Activated naive CD4-positive, alpha-beta T cell treated with anti-CD3 and anti-CD28 coated beads, Interleukin-2, amount 50 U/mL, for 24 hours (primary cell): ENCODE results near the gene SMOC1.

Experiments used
- H3K27ac Mint-ChIP-seq: one replicate; pipeline ENCODE4 v1.8.0; 2021; ENCODE audit warnings: mild to moderate bottlenecking, mixed read lengths
- H3K27me3 Mint-ChIP-seq: one replicate; pipeline ENCODE4 v1.8.0; 2021; ENCODE audit warnings: mixed read lengths
- H3K36me3 Mint-ChIP-seq: one replicate; pipeline ENCODE4 v1.8.0; 2021; ENCODE audit warnings: mixed read lengths
- H3K4me1 Mint-ChIP-seq: one replicate; pipeline ENCODE4 v1.8.0; 2021; ENCODE audit warnings: mixed read lengths
- H3K4me3 Mint-ChIP-seq: one replicate; pipeline ENCODE4 v1.8.0; 2021; ENCODE audit warnings: mild to moderate bottlenecking, mixed read lengths
- H3K9me3 Mint-ChIP-seq: one replicate; pipeline ENCODE4 v1.8.0; 2021; ENCODE audit warnings: mixed read lengths

The SMOC1 gene

DNA sequence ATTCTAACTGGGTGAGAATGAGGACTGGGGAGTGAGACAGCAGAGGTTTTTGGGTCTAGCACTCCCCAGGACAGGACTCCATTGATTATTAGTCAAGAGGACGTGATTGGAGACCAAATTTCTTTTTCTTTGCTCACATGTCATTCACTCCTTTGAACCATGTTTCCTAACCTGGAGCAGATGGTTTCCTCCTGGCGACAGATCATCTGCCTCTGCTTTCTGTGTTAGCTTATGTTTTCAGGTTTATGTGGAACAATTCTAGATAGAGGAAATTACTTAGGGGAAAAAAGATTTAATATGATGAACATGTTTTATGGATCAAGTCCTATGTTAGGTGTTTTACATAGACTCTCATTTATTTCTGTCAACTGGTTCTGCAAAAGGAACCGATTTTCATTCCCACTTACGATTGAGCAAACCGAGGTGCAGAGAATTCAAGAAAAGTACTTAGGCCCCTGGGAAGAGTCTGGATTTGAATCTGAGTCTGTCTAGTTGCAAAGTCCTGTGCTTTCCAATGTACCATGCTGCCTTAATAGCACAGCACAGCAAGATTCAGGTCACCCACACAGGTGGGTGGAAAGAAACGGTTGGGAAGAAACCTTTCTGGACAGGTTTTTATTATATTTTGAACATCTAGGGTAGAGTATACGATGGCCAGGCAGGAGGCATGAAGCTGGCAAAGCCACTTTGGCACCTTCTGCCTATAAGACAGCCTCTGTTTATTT is 30.8 kb downstream of the SMOC1 start:
- no peak overlapping the region for H3K4me3 Mint-ChIP-seq
- H3K27me3 Mint-ChIP-seq, result peaks cover 3% of the 10 kb centered on the region
- no peak overlapping the region for H3K27ac Mint-ChIP-seq
- H3K36me3 Mint-ChIP-seq, result no peaks in the 10 kb centered on the region
- H3K4me1 Mint-ChIP-seq, result no peaks in the 10 kb centered on the region
- H3K9me3 Mint-ChIP-seq, result no peaks in the 10 kb centered on the region

DNA sequence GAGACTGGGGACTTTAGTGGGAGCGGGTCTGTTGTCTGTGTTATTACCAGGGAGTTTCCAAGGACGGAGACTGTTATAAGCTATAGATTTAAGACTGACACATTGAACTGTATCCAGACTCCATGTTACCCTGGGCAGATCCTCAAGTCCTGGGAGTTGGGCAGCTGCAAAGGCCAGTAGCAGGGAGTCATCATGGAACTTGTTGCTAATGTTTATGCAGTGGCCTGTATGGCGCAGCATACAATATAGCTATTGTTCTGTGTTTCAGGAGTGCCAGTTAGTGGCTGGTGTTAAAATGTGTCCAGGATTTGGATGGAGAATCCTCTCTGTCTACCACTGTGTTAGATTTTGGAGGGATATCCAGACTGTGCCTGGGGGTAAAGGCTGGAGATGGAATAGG is 31.7 kb downstream of the SMOC1 start:
- H3K4me3 Mint-ChIP-seq, result no peak overlapping the region
- no peaks in the 10 kb centered on the region for H3K9me3 Mint-ChIP-seq
- H3K27me3 Mint-ChIP-seq, result peaks cover 11% of the 10 kb centered on the region
- H3K27ac Mint-ChIP-seq, result no peak overlapping the region
- H3K36me3 Mint-ChIP-seq, result no peaks in the 10 kb centered on the region
- H3K4me1 Mint-ChIP-seq, result no peaks in the 10 kb centered on the region

DNA sequence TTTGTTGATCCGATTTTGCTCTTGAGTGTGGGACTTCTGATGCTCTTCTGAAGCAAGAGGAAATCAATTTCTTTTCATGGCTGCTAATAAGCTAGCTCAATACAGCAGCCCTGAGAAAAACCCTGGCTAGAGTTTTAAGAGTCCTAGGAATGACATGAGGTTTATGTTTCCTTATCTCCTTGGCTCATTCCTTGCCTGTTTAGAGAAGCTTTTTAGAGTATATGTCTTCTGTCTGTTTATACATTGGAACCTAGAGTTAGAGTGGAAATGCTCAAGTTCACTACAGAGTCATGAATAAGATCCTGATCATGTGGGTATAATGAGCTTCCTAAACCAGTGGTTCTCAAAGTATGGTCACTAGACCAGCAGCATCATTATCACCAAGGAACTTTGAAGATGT is 34.5 kb downstream of the SMOC1 start:
- H3K27me3 Mint-ChIP-seq, result peaks cover 12% of the 10 kb centered on the region
- H3K4me3 Mint-ChIP-seq, result no peak overlapping the region
- no peak overlapping the region for H3K27ac Mint-ChIP-seq
- H3K36me3 Mint-ChIP-seq, result no peaks in the 10 kb centered on the region
- H3K9me3 Mint-ChIP-seq, result no peaks in the 10 kb centered on the region
- H3K4me1 Mint-ChIP-seq, result no peaks in the 10 kb centered on the region

DNA sequence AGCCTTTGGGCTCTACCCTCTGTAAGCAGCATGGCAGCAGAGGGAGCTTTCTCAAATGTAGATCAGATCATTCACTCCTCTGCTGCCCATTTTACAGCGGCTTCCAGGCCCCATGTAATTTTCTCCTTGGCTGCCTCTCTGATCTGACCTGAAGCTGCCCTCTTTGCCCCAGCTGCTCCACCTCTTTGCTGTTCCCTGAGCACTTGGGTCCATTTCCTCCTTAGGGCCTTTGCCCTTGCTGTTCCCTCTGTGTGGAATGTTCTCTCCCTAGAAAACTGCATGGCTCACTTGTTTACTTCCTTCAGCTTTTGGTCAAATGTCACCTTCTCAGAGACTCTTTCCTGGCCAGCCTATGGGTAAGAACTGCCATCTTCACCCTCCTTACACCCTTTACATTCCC is 37.2 kb downstream of the SMOC1 start:
- Mint-ChIP-seq H3K4me1 (no peaks in the 10 kb centered on the region), H3K9me3 (no peaks in the 10 kb centered on the region), H3K4me3 (no peak overlapping the region), H3K27ac (no peak overlapping the region), H3K27me3 (peaks cover 13% of the 10 kb centered on the region), H3K36me3 (no peaks in the 10 kb centered on the region)

DNA sequence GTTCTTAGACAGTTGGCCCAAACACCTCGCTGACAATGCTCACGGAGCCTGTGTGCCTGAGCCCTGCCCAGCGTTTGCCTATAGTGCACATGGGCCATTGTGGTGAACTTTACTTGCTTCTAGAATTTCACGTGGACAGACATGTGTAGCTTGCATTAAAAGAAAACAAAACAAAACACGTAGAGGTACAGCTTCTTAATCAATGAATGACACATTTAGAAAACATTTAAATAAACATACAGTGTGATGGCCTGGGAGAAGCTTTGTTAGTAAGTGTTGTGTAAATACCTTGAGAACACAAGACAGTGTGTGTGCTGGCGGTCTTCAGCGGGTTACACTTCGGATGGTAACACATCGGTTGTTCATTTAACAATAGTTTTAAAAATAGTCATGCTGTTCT is 38.1 kb downstream of the SMOC1 start:
- Mint-ChIP-seq H3K27ac (no peak overlapping the region), H3K4me3 (no peak overlapping the region), H3K9me3 (no peaks in the 10 kb centered on the region), H3K27me3 (peaks cover 13% of the 10 kb centered on the region), H3K4me1 (no peaks in the 10 kb centered on the region), H3K36me3 (no peaks in the 10 kb centered on the region)

DNA sequence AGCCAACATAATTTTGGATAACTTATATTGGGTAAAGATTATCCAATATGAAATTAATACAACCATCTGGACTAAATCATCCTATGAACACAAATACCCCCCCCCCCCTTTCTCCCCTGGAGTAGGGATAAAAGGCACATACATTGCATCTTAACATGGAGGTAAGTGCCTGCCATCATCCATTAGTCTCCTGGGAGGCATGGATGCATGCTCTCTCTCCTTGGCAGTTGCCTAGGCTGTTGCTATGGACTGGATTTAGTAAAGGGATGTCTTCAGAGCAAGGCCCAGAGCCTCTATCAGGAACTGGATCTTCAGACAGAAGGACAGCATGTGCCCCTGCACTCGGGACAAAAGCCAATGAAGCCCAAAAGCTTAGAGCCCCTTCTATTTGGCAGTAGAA is 40.6 kb downstream of the SMOC1 start:
- H3K4me1 Mint-ChIP-seq, result no peaks in the 10 kb centered on the region
- H3K4me3 Mint-ChIP-seq, result no peak overlapping the region
- no peaks in the 10 kb centered on the region for H3K9me3 Mint-ChIP-seq
- no peak overlapping the region for H3K27ac Mint-ChIP-seq
- no peaks in the 10 kb centered on the region for H3K36me3 Mint-ChIP-seq
- peaks cover 18% of the 10 kb centered on the region for H3K27me3 Mint-ChIP-seq

DNA sequence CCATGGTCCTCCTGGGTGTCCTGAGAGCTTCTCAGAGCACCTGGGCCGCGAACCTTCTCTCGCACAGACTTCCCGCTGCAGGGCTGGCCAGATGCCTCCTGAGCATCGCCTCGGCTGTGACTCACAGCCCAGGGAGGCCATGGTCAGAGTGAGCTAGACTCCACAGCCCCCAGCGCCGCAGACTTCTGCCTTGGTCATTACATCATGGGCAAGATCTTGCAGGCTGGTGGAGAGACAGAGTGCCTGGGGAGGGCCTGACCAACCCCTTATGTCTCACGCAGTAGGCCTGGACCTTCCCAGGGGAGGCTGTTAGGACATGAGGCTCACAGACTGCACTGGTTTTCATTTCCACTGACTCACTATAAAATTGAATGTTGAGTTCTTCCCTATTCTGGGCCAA is 41.8 kb downstream of the SMOC1 start:
- H3K36me3 Mint-ChIP-seq, result no peaks in the 10 kb centered on the region
- peaks cover 8% of the 10 kb centered on the region for H3K27me3 Mint-ChIP-seq

DNA sequence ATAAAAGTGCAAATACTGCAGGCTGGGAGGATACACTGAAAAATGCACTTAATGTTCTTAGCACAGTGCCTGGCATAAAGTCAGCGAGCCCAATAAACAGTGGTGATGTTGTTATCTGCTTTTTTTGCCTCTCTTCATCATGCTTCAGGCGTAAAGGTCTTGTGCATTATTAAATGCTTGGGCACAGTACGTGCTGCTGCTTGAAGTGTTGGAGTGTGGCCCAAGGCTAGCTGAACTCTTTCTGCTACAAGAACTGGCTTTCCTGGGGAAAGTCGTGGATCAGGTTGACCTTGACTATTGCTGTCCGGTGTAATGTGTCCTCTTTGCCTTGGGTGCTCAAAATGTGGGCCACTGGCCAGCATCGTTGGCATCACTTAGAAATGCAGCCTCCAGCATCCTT is 43.0 kb downstream of the SMOC1 start:
- Mint-ChIP-seq H3K36me3 (peaks cover 2% of the 10 kb centered on the region), H3K27me3 (peaks cover 14% of the 10 kb centered on the region), H3K4me3 (no peak overlapping the region), H3K9me3 (no peaks in the 10 kb centered on the region), H3K27ac (no peak overlapping the region), H3K4me1 (no peaks in the 10 kb centered on the region)

More for the DNA sequence above, 41.8 kb downstream of the SMOC1 start:
- H3K4me3 Mint-ChIP-seq, result no peak overlapping the region
- no peak overlapping the region for H3K27ac Mint-ChIP-seq
- no peaks in the 10 kb centered on the region for H3K4me1 Mint-ChIP-seq
- no peaks in the 10 kb centered on the region for H3K9me3 Mint-ChIP-seq

DNA sequence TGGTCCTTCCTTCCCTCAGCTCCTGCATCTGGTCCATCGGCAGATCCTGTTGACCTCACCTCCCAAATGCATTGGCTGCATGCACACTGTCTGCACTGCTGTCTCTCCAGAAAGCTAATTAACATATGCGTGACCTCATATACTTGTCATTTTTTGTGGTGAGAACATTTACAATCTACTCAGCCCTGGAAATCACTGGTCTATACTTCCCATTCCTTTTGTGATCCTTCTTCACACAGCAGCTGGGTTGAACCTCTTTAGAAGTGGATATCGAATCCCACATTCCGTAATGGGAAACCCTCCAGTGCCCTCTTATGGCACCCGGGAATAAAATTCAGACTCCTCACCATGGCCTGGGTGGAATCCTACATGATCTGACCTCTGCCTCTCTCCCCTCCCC is 45.0 kb downstream of the SMOC1 start:
- Mint-ChIP-seq H3K36me3 (peaks cover 2% of the 10 kb centered on the region), H3K4me1 (no peaks in the 10 kb centered on the region), H3K27me3 (peaks cover 15% of the 10 kb centered on the region), H3K4me3 (no peak overlapping the region), H3K9me3 (no peaks in the 10 kb centered on the region), H3K27ac (no peak overlapping the region)

DNA sequence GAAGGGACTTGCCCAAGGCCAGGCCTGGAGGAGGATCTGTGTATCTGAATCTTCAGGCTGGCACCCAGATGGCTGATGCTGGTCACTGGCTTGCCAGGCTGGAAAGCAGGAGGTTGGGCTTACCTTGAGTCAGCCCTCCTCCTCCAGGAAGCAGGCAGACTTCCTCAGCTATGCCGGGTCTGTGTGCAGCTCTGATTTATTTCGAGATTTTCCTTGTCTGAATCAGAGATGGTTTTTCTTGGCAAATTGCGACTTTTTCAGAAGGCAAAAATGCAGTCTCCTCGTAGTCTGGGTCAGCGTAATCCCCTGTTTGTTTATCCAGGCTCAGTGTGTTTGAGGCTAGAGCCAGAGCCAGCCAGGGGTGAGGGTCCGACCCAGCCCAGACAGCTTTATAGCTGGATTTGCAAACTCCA is 48.9 kb downstream of the SMOC1 start:
- no peak overlapping the region for H3K27ac Mint-ChIP-seq
- peaks cover 22% of the 10 kb centered on the region for H3K27me3 Mint-ChIP-seq
- no peak overlapping the region for H3K4me3 Mint-ChIP-seq
- H3K36me3 Mint-ChIP-seq, result peaks cover 2% of the 10 kb centered on the region
- H3K4me1 Mint-ChIP-seq, result no peaks in the 10 kb centered on the region
- H3K9me3 Mint-ChIP-seq, result no peaks in the 10 kb centered on the region

DNA sequence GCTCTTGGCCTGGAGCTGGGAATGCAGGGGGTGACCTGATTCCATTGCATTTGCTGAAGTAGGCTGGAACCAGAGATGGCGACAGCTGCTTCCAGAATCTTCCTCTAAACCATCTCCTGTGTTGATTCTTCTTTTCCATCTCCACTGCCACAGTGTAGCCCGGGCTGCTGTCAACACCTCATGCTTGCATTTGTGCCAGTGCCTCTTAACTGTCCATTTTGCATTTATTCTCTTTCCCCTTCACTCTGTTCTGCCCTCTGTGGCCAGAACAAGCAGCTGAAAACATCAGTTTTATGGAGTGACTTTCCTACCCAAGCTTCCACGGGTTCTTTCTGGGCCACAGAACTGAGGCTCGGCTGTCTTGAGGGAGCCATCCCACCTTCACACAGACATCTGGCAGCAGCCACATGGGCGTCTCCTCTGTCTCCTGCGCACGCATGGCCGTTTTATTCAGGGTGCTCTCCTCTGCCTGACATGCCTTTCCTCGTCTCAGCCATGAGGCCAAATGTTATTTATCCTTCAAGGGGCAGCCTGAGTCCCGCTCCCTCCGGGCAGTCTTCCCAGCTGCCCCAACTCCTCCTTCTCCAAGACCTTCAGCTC is 51.7 kb downstream of the SMOC1 start:
- H3K27me3 Mint-ChIP-seq, result peaks cover 16% of the 10 kb centered on the region
- H3K9me3 Mint-ChIP-seq, result no peaks in the 10 kb centered on the region
- H3K27ac Mint-ChIP-seq, result no peak overlapping the region
- H3K36me3 Mint-ChIP-seq, result peaks cover 2% of the 10 kb centered on the region
- H3K4me3 Mint-ChIP-seq, result no peak overlapping the region
- no peaks in the 10 kb centered on the region for H3K4me1 Mint-ChIP-seq

DNA sequence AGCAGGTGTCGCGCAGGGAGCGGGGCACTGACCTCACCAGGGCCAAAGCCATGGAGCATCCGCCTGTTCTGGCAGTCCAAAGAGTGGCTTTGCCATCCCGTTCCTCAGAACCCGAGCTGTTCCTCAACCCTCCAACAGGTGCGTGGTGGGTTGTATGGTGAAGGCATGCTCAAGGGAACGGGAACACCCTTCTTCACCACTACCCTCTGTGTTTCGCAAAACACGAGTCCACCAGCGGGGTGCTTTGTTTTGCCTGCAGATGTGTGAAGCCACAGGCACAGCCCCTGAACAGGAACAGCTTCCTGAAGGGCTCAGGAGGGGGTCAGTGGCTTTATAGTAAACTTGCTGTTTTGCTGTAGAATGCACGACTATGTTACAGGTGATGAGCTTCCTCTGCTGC is 52.7 kb downstream of the SMOC1 start:
- Mint-ChIP-seq H3K27me3 (peaks cover 15% of the 10 kb centered on the region), H3K27ac (no peak overlapping the region)

DNA sequence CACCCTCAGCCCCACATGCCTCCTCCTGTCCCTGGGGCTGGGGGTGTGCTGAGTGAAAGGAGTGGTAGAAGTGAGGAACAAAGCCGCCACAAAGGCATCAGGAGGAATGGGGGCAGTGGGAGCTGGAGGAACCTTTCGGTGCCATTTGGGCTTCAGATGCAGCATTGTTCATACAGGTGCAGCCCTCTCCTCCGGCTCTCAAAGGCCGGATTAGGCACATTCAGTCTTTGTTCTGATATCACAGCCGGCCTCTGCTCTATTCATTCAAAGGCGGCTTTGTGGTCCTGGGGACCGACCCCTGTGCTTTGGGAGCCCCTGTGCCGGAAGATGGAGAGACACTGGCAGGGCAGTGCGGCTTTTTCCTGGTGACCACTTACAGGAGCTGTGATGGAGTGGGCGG is 53.2 kb downstream of the SMOC1 start:
- Mint-ChIP-seq H3K36me3 (no peaks in the 10 kb centered on the region), H3K9me3 (no peaks in the 10 kb centered on the region), H3K27ac (no peak overlapping the region), H3K4me1 (no peaks in the 10 kb centered on the region), H3K4me3 (no peak overlapping the region), H3K27me3 (peaks cover 13% of the 10 kb centered on the region)

More for the DNA sequence above, 52.7 kb downstream of the SMOC1 start:
- no peaks in the 10 kb centered on the region for H3K9me3 Mint-ChIP-seq
- no peak overlapping the region for H3K4me3 Mint-ChIP-seq
- peaks cover 2% of the 10 kb centered on the region for H3K36me3 Mint-ChIP-seq
- H3K4me1 Mint-ChIP-seq, result no peaks in the 10 kb centered on the region

DNA sequence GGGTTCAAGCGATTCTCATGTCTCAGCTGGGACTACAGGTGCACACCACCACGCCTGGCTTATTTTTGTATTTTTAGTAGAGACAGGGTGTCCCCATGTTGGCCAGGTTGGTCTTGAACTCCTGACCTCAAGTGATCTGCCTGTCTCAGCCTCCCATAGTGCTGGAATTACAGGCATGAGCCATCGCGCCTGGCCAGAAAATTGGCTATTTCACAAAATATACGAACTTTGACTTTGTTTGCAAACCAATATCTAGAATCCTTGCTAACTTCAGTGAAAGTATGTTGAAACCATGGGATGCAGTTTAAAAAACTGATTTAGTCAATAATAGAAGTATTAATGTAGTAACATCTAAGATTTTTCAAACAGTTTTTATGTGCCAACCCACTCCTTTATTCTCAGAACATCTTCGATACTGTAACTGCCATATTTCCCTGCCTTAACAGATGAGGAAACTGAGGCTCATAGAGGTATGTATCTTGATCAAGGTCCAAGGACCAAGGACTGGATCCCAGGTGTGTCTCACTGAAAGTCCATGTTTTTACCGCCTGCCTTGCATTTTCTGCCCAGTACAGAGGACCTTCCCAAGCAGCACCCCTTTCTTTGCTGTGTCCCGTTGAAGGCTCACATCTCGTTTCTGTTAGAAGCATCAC is 54.5 kb downstream of the SMOC1 start:
- Mint-ChIP-seq H3K9me3 (no peaks in the 10 kb centered on the region), H3K4me3 (no peak overlapping the region), H3K36me3 (no peaks in the 10 kb centered on the region), H3K4me1 (no peaks in the 10 kb centered on the region), H3K27ac (no peak overlapping the region), H3K27me3 (peaks cover 19% of the 10 kb centered on the region)

DNA sequence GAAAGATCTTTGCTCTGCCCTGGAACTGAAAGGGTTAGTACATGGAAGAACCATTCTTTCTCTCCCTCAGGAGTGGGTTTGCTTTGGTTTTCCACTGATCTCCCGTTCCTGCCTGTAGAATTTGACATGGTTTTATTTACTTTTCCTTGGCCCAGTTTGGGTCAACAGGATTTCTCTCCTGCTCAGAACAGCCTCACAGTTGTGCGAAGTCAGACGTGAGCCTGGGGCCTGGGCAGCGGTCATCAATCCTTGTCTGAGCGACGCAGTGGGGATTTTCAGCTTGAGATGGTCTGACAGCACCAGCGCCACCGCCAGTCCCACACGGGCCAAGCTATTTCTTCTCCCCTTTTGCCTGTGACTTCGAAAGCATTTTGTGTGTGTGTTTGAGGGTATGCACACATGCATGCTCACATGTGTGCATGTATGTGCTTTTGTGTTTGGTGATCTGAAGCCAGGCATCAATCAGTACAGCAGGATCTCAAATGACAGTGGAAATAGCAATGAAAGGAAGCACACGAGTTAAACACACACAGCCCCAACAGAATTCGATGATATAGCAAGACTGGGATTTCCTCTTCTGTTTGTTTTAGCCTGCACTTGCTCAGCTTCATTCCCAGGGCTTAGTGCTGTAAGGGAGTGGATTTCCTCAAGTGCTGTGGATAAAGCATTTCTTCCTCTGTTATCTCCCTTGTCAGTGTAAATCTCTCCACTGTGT is 58.3 kb downstream of the SMOC1 start:
- Mint-ChIP-seq H3K4me1 (no peaks in the 10 kb centered on the region), H3K4me3 (no peak overlapping the region), H3K9me3 (no peaks in the 10 kb centered on the region), H3K27ac (no peak overlapping the region), H3K27me3 (peaks cover 16% of the 10 kb centered on the region), H3K36me3 (no peaks in the 10 kb centered on the region)

DNA sequence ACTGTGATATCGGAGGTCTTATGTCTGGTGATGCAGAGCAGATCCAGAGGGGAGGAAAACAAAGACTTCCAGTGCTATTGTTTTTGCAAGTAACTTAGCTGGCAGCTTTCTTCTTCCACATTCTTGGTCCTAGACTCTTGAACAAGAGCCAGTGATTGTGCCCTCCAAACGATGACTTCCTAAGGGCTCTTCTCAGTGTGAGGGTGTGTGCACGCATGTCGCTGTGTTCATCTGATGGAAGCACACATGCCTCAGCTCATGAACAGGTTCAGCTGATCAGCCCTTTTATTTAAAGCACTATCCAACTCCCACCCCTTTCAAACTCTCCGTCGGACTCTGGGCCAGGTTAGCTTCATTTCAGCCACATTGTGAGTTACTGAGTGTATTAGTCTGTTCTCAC is 59.5 kb downstream of the SMOC1 start:
- H3K27me3 Mint-ChIP-seq, result peaks cover 19% of the 10 kb centered on the region
- no peak overlapping the region for H3K4me3 Mint-ChIP-seq
- no peaks in the 10 kb centered on the region for H3K9me3 Mint-ChIP-seq
- H3K36me3 Mint-ChIP-seq, result no peaks in the 10 kb centered on the region
- H3K4me1 Mint-ChIP-seq, result no peaks in the 10 kb centered on the region
- H3K27ac Mint-ChIP-seq, result no peak overlapping the region
